ENCODE measurements around the gene PIP4K2C. TPM values are rescaled to one million over a fixed set of nuclear protein-coding genes. Genes with fewer than 3 reads are reported as not detected.

The PIP4K2C gene
- total RNA-seq, 2 experiments from 2014 or later, result 14.5 to 15.9 TPM

- Histone ChIP-seq H2AFZ (ENCODE audit: low read length) (no peak overlapping the region), H3K4me2 (ENCODE audit: low read length) (no peak overlapping the region), H3K79me2 (ENCODE audit: insufficient read depth, low read depth, low read length) (no peaks in the 10 kb centered on the region), H3K27ac (ENCODE audit: low read depth, low read length, poor library complexity, severe bottlenecking) (no peak overlapping the region), H4K20me1 (ENCODE audit: insufficient read depth, low read length) (no peaks in the 10 kb centered on the region), H3K36me3 (ENCODE audit: insufficient read depth, low read length) (no peaks in the 10 kb centered on the region), H3K9me3 (ENCODE audit: low read length) (no peaks in the 10 kb centered on the region), H3K4me1 (ENCODE audit: insufficient read depth, low read length, poor library complexity, severe bottlenecking) (no peaks in the 10 kb centered on the region), H3K4me3 (ENCODE audit: low read depth, low read length, poor library complexity, severe bottlenecking) (no peak overlapping the region), H3K9me2 (ENCODE audit: insufficient read depth, low read length) (no peaks in the 10 kb centered on the region)
- no TSS peak for BruUV-seq (replicated peaks)
- POLR2A ChIA-PET, result no interaction called here
- CTCF ChIA-PET (ENCODE audit: unreplicated experiment), result no interaction called here
- TF ChIP-seq EZH2phosphoT487 (IDR thresholded peaks at IDR 0.05; ENCODE audit: borderline replicate concordance, low read depth, low read length), result no peak
- no peak for TF ChIP-seq CTCF (conservative IDR thresholded peaks at IDR 0.05; ENCODE audit: low read length)
- intact Hi-C loops (cut with micrococcal nuclease; ENCODE audit: unreplicated experiment), result no loop called here
- no peak for DNase-seq (ENCODE audit: low spot score)
Measured at GRCh38 chr12:57622293-57623245, 31.6 kb downstream of the PIP4K2C start.

- intact Hi-C loops (cut with micrococcal nuclease; ENCODE audit: unreplicated experiment), result no loop called here
- no peak overlapping the region for H2AFZ ChIP-seq (ENCODE audit: low read length)
- H3K4me1 ChIP-seq (ENCODE audit: insufficient read depth, low read length, poor library complexity, severe bottlenecking), result no peaks in the 10 kb centered on the region
- TF ChIP-seq EZH2phosphoT487 (IDR thresholded peaks at IDR 0.05; ENCODE audit: borderline replicate concordance, low read depth, low read length), result no peak
- no peak for TF ChIP-seq CTCF (conservative IDR thresholded peaks at IDR 0.05; ENCODE audit: low read length)
- H3K4me2 ChIP-seq (ENCODE audit: low read length), result no peak overlapping the region
- no peaks in the 10 kb centered on the region for H3K9me2 ChIP-seq (ENCODE audit: insufficient read depth, low read length)
- ChIA-PET POLR2A (no interaction called here), CTCF (ENCODE audit: unreplicated experiment) (no interaction called here)
- H3K36me3 ChIP-seq (ENCODE audit: insufficient read depth, low read length), result no peaks in the 10 kb centered on the region
- no peak overlapping the region for H3K4me3 ChIP-seq (ENCODE audit: low read depth, low read length, poor library complexity, severe bottlenecking)
- DNase-seq (ENCODE audit: low spot score), result no peak
- no peaks in the 10 kb centered on the region for H3K9me3 ChIP-seq (ENCODE audit: low read length)
- H4K20me1 ChIP-seq (ENCODE audit: insufficient read depth, low read length), result no peaks in the 10 kb centered on the region
- no TSS peak for BruUV-seq (replicated peaks)
- no peak overlapping the region for H3K27ac ChIP-seq (ENCODE audit: low read depth, low read length, poor library complexity, severe bottlenecking)
- H3K79me2 ChIP-seq (ENCODE audit: insufficient read depth, low read depth, low read length), result no peaks in the 10 kb centered on the region
Measured at GRCh38 chr12:57623385-57623784, 32.4 kb downstream of the PIP4K2C start.

DNA sequence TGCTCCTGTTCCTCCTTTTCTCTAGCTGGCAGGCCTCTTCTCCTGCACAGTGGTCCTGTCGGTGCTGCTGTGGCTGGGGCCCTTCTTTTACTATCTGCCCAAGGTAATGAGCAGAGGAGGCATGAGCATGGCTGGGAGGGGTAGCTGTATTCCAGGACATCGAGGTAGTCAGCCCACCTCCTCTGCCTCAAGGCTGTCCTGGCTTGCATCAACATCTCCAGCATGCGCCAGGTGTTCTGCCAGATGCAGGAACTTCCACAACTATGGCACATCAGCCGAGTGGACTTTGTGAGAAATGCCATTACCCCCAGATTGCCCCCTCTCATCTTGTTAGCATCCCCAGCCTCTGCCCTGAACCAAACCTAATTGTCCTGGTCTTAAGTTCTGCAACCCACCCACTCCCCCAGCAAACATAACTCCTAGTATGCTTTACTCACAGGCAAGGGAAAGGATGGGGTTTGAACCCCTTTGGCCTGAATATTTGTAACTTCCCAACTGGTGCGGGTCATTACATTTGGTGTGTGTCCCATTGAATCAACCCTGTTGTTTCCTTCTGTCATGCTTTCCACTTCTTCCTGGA is 32.9 kb downstream of the PIP4K2C start:
- BruUV-seq (replicated peaks), result no TSS peak
- TF ChIP-seq EZH2phosphoT487 (IDR thresholded peaks at IDR 0.05; ENCODE audit: borderline replicate concordance, low read depth, low read length), result no peak
- TF ChIP-seq CTCF (conservative IDR thresholded peaks at IDR 0.05; ENCODE audit: low read length), result no peak
- DNase-seq (ENCODE audit: low spot score), result no peak

More for the DNA sequence above, 32.9 kb downstream of the PIP4K2C start:
- H3K4me2 ChIP-seq (ENCODE audit: low read length), result no peak overlapping the region
- no peaks in the 10 kb centered on the region for H4K20me1 ChIP-seq (ENCODE audit: insufficient read depth, low read length)
- CTCF ChIA-PET (ENCODE audit: unreplicated experiment), result no interaction called here
- no peak overlapping the region for H3K27ac ChIP-seq (ENCODE audit: low read depth, low read length, poor library complexity, severe bottlenecking)
- no peaks in the 10 kb centered on the region for H3K79me2 ChIP-seq (ENCODE audit: insufficient read depth, low read depth, low read length)
- H3K4me1 ChIP-seq (ENCODE audit: insufficient read depth, low read length, poor library complexity, severe bottlenecking), result no peaks in the 10 kb centered on the region
- POLR2A ChIA-PET, result no interaction called here
- H3K4me3 ChIP-seq (ENCODE audit: low read depth, low read length, poor library complexity, severe bottlenecking), result no peak overlapping the region
- no peaks in the 10 kb centered on the region for H3K9me3 ChIP-seq (ENCODE audit: low read length)
- no peak overlapping the region for H2AFZ ChIP-seq (ENCODE audit: low read length)
- H3K9me2 ChIP-seq (ENCODE audit: insufficient read depth, low read length), result no peaks in the 10 kb centered on the region
- intact Hi-C loops (cut with micrococcal nuclease; ENCODE audit: unreplicated experiment), result no loop called here
- H3K36me3 ChIP-seq (ENCODE audit: insufficient read depth, low read length), result no peaks in the 10 kb centered on the region

Measured in OCI-LY7 (cell line).